Islet of Langerhans (tissue), 1 donor: ENCODE results near the gene PGAM2.
"Not testable (repeated sequence)": the region's sequence is repeated elsewhere in the genome, so short reads cannot be mapped to it uniquely, and the experiment has no call there.

Experiments
- FAIRE-seq: peaks from one replicate; lab custom pipeline; 2011; peaks lifted over from hg19 to GRCh38; lab: Jason Lieb, UNC

The PGAM2 gene

GRCh38 chr7:44022796-44023467 is 42.4 kb downstream of the PGAM2 start:
- not testable (repeated sequence) for FAIRE-seq

- not testable (repeated sequence) for FAIRE-seq
These were observed 43.3 kb downstream of the PGAM2 start for GRCh38 chr7:44022069-44022468.

DNA sequence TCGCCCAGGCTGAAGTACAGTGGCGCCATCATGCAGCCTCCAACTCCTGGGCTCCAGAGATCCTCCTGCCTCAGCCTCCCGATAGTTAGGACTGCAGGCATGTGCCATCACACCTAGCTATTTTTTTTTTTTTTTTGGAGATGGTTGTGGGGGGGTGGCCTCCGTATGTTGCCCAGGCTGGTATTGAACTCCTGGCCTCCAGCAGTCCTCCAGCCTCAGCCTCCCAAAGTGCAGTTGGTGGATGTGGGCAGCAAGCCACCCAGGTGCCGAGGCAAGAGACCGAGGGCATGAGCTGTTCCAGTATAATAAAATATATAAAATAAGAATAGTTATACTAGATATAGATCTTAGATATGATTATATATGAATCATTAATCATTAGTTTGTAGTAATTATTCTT is 45.5 kb downstream of the PGAM2 start:
- FAIRE-seq = not testable (repeated sequence)

DNA sequence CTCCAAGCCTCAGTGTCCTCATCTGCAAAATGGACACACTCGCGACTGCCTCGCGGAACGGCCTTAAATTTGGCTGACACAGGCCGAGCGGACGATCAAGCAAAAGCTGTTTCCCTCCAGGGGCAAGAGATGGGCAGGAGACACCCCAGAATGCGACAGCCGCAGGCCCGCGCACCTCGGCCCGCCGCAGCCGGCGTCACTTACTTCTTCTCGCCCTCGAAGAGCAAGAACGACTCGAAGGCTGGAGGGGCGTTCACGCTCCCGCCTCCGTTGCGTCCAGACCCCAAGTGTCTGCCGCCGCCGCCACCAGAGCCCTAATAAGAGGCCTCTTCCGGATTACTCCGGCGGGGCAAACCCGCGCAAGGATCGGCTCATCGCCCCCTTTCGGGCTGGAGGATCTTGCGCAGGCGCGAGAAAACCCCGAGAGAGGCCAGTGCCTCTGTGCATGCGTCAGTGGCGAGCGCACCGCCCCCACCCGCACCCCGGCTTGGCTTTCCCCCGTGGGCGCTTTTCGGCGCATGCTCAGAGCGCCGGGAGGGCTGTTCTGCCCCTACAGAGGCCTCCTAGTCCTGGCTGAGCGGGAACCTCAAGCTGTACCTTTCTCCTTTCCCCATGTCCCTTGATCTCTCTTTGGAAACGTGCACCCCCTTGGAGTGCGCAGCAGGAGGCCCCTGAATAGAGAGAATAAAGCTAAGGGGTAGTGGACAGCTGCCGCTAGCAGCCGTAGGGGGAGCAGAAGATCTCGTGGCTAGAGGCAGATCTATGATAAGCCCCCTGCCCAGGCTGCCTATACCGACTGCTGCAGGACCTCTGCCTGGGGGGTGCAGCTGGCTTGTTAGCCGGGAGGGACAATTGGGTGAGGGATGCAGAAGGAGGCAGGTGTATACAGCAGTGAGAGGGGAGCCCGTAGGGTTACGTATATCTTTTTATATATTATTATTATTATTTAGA is 46.2 kb downstream of the PGAM2 start:
- FAIRE-seq = not testable (repeated sequence)

DNA sequence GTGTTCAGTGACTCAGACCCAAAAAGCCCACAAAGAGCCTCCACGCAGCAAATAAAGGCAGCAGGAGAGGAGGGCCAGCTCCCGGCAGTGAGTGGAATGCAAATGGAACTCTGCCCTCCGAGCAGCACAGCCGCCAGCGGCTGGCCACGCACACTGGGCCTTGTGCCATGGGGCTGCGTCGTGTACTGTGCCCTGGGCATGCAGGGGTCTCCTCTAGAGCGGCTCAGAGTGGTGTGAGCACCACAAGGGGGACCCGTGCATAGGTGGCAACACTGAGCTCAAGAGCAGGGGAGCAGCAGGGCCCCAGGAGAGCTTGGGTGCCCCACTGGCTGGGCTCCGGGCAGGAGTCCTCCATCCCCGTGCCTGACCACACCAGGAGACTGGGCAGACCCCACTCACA is 50.3 kb downstream of the PGAM2 start:
- FAIRE-seq = not testable (repeated sequence)
